HG03095 (cell line): ENCODE results near the gene SHROOM3.
"Not testable (repeated sequence)": the region's sequence is repeated elsewhere in the genome, so short reads cannot be mapped to it uniquely, and the experiment has no call there.

ENCODE experiments used
- ATAC-seq: cut with Tn5 transposase; IDR thresholded peaks from one replicate; pipeline ENCODE4 v1.9.1; 2021; ENCODE audit warnings: moderate library complexity; ENCODE audit not compliant: unreplicated experiment

SHROOM3 gene

DNA sequence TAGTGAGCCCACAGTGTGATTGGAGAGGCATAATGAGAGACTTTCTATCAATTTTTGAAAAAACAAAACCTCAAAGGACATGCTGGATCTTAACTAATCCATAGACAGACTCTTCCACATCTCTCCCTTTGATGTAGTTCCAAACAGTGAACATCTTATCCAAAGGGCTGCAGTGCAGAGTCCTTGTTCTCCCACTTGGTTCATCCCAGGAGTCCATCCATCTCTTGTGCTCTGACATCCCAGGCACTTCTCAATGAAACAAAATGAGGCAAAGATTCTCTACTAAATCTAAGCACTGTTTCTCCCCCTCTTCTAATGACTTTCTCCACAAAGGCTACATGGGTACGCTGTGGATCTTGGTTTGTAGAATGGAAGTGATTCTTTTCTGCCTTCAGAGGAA lies 8.3 kb downstream of the SHROOM3 start:
- no peak for ATAC-seq

DNA sequence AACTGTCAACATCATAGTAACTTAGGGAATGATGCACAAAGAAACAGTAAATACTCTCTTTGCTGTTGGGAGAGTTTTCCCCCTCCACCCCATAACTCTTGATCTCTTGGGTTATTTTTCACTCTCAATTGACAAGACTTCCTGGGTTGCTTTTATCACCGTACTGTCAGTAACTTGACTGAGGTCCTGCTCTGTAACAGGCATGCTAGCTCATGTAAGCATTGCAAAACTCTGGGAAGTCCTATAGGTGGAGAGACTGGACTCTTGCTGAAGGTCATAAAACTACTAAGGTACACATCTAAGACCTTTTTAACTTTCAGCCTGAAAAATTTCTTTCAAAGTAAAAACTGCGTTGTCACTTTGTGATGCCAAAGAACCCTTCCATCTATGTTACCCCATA lies 10.9 kb downstream of the SHROOM3 start:
- no peak for ATAC-seq

DNA sequence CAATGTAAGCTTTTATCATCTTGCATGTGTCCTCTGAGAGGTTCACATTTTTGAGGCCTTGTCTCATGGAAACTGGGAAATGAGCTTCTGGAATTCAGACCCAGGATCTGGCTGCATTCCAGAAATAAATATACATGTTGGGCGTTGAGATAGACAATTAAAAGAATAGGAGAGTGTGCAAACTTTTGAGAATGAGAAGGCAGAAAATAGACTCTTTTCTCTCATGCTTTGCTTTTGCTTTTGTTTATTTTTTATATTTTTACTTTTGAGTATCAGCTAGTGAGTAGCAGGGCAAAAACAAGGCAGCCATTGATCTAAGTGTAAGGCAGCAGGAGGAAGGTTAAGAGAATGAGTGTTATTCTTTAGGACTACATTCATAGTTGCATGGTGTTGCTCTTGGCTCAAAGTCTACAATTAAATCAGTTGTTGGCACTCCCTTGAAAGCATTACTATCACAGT lies 12.4 kb downstream of the SHROOM3 start:
- no peak for ATAC-seq

DNA sequence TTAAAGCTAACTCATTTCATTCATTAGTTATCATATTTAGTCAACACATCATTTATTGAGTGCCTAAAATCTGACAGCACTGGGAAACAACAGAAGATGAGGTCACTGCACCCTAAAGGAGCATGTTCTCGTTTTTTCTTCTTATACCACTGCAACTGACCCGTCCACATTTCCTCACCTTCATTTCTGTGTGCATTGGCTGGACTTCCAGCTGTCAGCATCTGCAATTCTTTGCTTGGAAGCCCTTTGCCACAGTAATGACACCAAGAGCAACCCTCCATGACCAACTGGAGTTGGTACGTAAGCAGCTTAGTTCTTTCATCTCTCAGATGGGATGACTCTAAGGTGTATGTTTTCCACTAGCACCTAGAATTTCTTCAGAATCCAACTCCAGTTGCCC lies 13.2 kb downstream of the SHROOM3 start:
- no peak for ATAC-seq

DNA sequence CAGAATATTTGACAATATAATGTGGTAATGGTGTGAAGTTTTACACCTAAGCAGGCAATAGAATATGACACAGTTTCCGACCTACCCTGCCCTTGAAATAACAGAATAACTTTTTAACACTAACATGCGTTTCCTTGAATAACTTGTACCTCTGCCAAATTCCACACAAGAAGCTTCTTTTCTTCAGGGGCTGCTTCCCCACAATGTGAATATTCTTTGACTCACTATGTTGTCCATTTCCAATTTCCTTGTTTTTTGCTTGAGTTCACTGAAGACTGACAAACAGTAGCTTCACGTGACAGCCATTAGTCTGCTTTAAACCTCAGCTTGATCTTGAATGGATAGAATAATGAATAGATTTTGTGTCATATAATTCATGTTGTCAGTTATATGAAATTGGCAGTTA lies 14.3 kb downstream of the SHROOM3 start:
- no peak for ATAC-seq

DNA sequence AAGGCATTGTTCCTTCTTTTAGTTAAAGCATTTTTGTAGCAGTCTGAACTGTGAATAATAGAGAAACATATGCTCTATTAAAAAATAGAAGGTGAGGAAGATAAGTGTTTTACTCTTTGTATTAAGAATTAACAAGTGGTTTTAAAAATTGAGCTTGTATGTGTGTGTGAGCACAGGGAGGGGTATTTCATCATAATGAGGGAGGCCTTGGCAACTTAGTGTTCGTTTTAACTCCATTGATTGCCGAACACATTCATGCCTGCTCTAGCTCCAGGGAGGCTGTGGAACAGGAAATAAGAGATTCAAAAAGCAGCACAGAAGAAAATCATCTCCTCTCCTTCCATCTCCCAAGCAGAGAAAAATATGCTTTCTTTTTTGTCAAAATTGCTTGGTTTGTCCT lies 14.8 kb downstream of the SHROOM3 start:
- ATAC-seq = no peak

DNA sequence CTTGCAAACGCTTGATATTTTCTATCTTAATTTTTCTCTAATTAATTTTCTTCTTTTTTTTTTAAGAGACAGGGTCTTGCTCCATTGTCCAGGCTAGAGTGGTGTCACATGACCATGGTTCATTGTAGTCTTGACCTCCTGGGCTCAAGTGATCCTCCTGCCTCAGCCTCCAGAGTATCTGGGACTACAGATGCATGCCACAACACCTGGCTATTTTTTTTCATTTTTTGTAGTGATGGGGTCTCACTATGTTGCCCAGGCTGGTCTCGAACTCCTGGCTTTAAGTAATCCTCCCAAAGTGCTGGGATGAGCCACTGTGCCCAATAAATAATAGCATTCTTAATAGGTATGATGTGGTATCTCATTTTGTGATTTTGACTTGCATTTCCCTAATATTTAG lies 18.2 kb downstream of the SHROOM3 start:
- no peak for ATAC-seq

DNA sequence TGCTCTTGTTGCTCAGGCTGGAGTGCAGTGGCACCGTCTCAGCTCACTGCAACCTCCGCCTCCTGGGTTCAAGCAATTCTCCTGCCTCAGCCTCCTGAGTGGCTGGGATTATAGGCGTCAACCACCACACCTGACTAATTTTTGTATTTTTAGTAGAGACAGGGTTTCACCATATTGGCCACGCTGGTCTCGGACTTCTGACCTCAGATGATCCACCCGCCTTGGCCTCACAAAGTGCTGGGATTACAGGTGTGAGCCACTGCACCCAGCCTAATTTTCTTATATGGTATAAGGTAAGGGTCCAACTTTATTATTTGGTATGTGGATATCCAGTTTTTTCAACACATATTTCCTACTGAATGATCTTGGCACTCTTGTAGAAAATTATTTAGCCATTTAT lies 19.0 kb downstream of the SHROOM3 start:
- ATAC-seq = not testable (repeated sequence)

DNA sequence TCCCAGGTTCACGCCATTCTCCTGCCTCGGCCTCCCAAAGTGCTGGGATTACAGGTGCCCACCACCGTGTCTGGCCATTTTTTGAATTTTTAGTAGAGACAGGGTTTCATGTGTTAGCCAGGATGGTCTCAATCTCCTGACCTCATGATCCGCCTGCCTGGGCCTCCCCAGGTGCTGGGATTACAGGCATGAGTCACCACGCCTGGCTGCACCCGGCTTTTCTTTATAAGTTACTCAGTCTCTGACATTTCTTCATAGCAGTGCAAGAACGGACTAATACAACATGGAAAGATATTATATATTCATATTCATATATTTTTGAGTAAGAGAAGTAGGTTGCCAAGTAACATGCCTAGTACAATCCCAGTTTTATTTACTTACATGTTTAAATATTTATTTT lies 22.9 kb downstream of the SHROOM3 start:
- no peak for ATAC-seq

DNA sequence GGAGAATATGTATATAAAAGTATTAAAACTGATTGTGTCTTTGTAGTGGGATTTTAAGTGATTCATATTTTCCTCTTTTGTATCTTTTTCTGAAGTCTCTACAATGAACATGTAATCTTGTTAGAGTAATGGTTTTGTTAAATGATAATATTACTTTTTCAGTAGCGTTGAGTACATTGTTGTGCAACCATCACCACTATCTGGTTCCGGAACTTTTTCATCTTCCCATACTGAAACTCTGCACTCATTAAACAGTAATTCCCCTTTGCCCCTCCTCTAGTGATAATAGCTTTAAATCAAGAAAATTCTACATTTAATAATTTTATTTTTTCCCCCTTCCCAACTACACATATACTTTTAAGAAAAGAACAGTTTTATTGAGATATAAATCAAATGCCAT lies 23.3 kb downstream of the SHROOM3 start:
- ATAC-seq = no peak

DNA sequence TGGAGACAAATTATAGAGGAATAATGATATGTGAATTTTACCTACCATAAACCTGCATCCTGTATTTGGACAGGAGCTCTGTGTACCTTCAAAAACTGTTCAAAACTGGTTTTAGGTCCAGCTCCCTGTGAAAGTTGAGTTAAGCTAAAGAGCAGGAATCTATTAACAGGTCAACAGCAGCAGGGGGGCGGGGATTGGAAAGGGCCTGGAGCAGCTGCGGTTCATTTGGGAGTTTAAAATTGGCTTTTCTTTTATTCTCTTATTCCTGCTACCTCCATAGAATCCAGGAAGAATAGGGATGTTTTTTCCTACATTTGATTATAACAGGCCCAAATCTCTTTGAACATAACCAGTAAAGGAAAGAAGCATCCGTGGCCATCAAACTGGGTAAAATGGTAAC lies 23.8 kb downstream of the SHROOM3 start:
- no peak for ATAC-seq

DNA sequence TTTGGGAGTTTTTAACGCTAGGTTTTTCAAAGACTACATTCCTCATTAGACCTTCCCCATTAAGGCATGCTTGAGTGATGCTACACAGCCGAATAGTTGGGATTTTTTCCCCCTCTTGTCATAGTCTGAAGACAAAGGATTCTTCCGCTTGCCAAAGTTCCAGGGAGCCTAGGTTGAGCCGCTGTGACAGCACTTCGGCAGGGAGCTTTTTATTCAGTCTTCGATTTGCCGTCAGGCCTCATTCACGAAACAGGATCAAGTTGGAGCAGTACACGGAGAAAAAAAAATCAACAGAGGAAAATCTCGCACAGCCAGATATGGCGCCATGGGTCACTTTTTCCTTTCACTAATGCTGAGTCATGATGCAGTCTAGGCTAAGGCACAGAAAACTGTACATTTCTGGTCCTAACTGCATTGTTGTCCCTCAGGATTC lies 24.3 kb downstream of the SHROOM3 start:
- ATAC-seq = no peak

DNA sequence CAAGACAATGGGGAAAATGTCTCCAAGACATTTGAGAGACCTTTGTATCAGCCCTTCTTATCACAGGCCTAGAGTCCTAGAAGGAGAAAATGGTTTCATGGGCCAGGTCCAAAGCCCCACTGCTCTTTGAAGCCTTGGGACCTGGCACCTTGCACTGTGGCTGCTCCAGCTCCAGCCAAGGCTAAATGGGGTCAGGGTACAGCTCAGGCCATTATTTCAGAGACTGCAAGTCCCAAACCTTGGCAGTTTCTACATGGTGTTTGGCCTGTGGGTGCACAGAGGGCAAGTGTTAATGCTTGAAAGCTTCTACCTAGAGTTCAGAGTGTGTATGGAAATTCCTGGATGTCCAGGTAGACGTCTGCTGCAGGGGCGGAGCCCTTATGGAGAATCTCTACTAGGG lies 28.5 kb downstream of the SHROOM3 start:
- ATAC-seq = no peak

DNA sequence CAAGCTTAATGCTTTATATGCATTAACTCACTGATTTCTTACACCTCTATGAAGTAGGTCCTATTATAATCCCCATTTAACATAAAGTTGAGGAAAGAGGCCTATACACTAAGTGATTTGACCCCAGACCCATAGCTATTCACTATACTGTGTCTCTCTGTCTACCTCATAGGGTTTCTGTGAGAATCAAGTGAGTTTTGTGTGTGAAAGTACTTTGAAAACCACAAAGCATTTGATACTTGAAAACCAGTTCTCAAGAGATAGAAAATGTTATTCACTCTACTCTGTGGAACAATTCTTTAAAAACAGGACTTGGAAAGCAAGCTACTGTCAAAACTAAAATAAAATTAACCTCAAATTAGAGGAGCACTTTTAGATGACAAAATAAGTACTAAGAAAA lies 35.0 kb downstream of the SHROOM3 start:
- no peak for ATAC-seq

DNA sequence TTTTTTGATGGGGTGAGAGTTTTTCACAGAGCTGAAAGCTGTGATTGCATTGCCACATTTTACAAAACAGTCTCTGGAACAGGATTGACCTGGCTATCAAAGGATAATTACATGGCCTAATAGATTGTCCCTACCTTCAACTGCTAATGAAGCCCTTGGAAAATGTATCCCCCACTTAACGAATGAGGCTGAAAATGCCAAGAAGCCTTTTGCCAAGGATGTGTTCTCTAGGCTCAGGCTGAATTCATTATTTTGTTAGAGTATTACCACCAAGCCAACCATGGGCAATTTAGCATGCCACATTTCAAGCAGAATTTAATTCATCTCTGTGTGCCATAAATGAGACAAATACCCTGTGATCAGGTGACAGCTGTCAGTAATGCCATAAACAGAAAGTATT lies 35.5 kb downstream of the SHROOM3 start:
- no peak for ATAC-seq

DNA sequence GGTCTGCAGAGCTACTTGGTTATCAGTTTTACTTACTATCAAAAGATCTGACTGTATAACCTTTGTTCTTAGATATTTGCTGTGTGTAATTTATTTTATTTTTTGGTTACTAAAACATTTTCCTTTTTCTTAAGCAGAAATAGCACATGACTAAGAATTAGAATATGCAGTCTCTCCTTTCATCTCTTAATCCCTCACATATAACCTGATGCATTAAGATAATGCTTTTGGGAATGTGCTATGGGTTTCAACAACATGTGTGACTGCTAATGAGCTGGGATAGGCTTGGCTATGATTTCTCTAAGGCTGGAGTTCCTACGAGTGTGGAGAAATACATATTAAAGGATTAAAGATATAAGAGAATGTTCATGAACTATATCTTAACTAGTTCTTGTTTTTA lies 41.5 kb downstream of the SHROOM3 start:
- ATAC-seq = no peak

DNA sequence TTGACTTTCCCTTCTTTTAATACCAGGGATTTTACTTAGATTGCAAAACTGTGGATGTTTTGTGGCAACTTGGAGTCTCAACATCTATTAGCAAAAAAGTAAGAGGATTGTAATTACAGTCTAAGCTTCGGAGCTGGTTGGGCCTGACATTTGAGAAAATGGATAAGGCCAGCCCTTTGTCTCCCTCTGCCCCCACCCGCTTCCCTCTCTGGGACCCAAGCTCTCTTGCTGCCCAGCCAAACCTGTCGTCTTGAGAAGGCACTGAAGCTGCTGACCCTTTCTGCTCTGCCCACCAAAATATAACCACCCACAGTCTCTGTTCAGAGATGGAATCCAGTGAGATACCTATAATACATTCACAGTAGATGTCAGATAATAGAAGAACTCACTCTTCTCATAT lies 49.6 kb downstream of the SHROOM3 start:
- no peak for ATAC-seq

DNA sequence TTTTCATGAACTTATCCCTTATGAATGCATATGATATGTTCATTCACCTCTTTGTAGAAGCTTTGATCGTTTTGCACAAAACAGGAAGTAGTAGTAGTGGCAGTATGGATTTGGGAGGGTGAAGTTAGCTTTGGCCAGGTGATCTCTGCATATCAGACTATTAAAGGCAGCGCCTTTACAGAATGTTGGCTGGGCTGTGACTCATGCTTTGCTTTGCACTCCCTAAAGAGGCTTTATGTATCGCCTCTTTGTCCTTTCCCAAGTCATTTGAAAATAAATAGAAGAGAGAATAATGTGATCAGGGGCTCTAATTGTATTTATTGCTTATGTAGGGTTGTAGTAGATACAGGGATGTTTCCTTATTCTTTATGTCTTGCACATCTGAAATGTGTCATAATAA lies 50.4 kb downstream of the SHROOM3 start:
- ATAC-seq = no peak

DNA sequence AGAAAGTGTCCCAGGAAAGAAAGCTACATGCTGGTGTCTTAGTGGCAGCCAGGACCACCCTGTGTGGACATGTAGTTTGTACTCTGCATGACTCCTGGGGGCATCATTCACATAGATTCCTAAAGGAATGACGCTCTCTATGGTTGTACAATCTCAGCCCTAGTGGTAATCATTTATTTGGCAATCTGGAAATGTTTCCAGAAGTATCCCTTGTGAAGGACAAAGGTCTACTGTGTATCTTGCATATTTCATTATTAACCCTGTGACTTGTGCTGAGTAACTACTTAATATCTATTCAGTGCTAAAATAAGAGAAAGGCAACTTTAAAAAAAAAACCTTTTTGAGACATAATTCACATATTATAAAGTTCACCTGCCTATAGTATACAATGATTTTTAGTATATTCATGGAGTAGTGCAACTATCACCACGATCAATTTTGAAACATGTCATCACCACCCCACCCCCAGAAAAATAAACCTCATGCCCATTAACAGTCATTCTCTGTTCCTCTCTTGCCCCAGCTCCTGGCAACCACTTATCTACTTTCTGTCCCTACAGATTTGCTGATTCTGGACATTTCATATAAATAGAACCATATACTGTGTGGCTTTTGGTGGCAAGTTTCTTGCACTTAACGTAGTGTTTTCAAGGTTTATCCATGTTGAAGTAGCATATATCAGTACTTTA lies 51.7 kb downstream of the SHROOM3 start:
- ATAC-seq = no peak

DNA sequence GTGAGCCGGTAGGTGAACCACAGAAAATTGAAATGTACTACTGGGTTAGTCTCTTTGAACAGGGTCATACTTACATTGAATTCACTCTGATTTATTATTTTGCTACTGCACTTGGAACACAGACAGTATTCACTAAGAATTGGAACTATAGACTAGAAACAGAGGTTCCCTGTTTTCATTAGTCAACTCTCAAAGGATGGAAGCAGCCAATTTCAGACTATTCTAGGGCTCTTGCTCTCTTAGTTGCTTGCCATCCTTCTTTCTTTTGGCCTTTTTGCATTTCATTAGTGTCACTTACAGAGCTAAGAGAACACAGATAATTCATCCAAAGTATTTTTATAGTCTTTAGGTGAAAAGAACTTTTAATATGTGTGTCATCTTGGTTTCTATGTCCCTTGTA lies 52.6 kb downstream of the SHROOM3 start:
- no peak for ATAC-seq

DNA sequence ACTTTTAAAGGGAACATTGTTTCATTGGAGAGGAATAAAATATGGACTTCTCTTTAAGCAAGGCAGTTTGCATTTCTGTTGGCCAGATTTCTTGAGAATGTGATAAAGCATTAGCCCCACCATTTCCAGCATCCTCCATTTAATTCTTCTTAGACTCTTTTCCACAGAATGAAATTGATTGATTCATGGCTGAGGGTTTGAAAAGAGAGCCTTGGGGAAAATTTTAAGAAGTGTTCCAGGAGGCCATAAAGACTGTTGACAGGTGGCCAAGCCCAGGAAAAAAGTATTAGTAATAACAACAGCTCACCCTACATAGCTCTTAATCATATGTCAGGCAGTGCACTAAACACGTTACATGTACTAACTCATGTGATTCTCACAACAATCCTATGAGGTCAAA lies 53.4 kb downstream of the SHROOM3 start:
- no peak for ATAC-seq

DNA sequence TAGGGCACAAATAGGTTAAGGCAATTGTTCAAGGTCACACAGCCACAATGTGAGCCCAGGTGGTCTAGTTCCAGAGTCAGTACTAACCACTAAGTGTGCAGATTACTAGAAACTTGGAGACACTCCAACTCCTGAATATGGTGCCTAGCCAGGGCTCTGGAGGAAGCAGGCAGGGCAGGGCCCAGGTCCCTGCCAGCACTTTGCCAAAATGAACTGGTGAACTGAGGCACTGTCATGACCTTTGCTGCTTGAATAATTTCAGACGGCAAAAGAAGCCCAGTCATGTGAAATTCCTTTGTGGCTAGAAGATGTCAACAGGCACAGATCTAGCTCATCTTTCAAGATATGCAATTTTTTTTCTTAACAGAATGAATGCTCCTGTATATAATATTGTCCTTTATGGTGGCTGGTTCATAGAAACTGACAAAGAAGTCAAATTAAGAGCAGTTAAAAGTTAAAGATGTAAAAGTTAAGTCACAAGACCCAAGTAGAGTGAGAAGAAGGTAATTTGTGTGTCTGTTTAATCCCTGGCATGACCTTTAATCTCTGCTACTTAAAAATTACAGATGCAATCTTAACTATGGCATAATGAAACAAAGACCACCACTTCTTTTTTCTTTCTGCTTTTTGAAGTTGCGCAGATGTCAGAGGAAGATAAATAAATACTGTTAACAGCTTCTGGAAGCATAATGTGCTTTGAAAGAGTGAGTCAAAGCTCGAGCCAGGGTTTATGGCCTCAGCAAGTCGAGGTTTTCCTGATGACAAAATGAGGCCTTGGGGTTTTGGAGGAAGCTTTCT lies 54.1 kb downstream of the SHROOM3 start:
- ATAC-seq = no peak
